GM21717 (cell line): ENCODE results near the gene VKORC1L1.
"Not testable (repeated sequence)": the region's sequence is repeated elsewhere in the genome, so short reads cannot be mapped to it uniquely, and the experiment has no call there.

ENCODE experiments used
- ATAC-seq: cut with Tn5 transposase; IDR thresholded peaks from one replicate; pipeline ENCODE4 v1.9.1; 2021; ENCODE audit warnings: mild to moderate bottlenecking, moderate library complexity; ENCODE audit not compliant: unreplicated experiment

The VKORC1L1 gene

GRCh38 chr7:65872776-65873581, at the start of gene VKORC1L1:
TSS of gene VKORC1L1 (plus strand) at chr7:65873074. CDS start at chr7:65873372, 298 bp downstream.
- peak; percentile 83 for ATAC-seq

GRCh38 chr7:65827366-65827765, 45.5 kb upstream of the VKORC1L1 start:
- no peak for ATAC-seq

GRCh38 chr7:65832281-65832680, 40.6 kb upstream of the VKORC1L1 start:
- no peak for ATAC-seq

GRCh38 chr7:65836684-65837083, 36.2 kb upstream of the VKORC1L1 start:
- not testable (repeated sequence) for ATAC-seq

GRCh38 chr7:65837541-65837956, 35.3 kb upstream of the VKORC1L1 start:
- ATAC-seq = not testable (repeated sequence)

GRCh38 chr7:65839846-65840245, 33.0 kb upstream of the VKORC1L1 start:
- no peak for ATAC-seq

GRCh38 chr7:65840446-65840845, 32.4 kb upstream of the VKORC1L1 start:
- ATAC-seq = no peak

GRCh38 chr7:65843616-65844015, 29.3 kb upstream of the VKORC1L1 start:
- not testable (repeated sequence) for ATAC-seq

- no peak for ATAC-seq
Observed at GRCh38 chr7:65846008-65846570, 26.8 kb upstream of the VKORC1L1 start.

GRCh38 chr7:65853426-65853825, 19.4 kb upstream of the VKORC1L1 start:
- not testable (repeated sequence) for ATAC-seq

- ATAC-seq = not testable (repeated sequence)
Observed at GRCh38 chr7:65853892-65854291, 19.0 kb upstream of the VKORC1L1 start.

GRCh38 chr7:65857321-65857894, 15.5 kb upstream of the VKORC1L1 start:
- not testable (repeated sequence) for ATAC-seq

GRCh38 chr7:65858660-65859059, 14.2 kb upstream of the VKORC1L1 start:
- ATAC-seq = not testable (repeated sequence)

- ATAC-seq = not testable (repeated sequence)
Observed at GRCh38 chr7:65866244-65866643, 6.6 kb upstream of the VKORC1L1 start.

- ATAC-seq = not testable (repeated sequence)
Observed at GRCh38 chr7:65867681-65868080, 5.2 kb upstream of the VKORC1L1 start.

GRCh38 chr7:65869312-65869711, 3.6 kb upstream of the VKORC1L1 start:
- ATAC-seq = not testable (repeated sequence)

- ATAC-seq = not testable (repeated sequence)
Observed at GRCh38 chr7:65871451-65871850, 1.4 kb upstream of the VKORC1L1 start.

GRCh38 chr7:65873582-65874193, 814 bp downstream of the VKORC1L1 start:
- ATAC-seq = peak; percentile 33

GRCh38 chr7:65875715-65876114, 2.8 kb downstream of the VKORC1L1 start:
- not testable (repeated sequence) for ATAC-seq

GRCh38 chr7:65879292-65880153, 6.6 kb downstream of the VKORC1L1 start:
- ATAC-seq = not testable (repeated sequence)
